ENCODE data around the gene EHBP1L1.

The EHBP1L1 gene

DNA sequence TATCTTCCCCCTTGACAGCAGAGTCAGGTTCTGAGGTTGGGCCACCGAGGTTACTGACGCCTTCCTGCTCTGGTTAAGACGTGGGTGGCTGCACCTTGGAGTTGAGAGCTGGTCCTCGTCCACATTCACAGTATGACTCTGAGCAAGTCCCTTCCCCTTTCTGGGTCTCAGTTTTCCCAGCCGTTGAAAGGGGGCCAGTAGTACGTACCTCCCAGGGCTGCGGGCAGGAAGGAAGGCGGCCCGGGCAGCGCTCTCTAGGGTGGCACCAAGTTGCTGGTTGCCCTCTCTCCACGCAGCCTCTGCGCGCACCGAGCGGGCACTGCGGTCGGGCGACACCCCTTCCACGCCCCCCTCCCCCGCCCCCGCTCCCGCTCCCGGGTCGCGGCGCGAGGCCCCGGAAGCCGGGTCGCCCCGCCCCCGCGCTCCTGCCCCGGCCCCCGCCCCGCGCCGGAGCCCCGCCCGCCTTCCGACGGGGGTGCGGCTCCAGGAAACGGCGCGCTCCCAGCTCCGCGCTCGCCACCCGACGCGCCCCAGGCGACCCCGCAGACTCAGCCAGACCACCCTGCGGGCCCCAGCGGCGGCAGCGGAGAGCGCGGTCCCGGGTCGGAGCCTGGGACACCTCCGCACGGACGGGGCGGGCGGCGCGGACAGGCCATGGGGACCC, at the start of gene EHBP1L1:
Gene EHBP1L1 (plus strand): TSS at position 486 of the 664 bp plus-strand sequence. CDS start 250 bp downstream, outside the sequence.
- TF ChIP-seq GATA3 (IDR thresholded peaks at IDR 0.05; ENCODE audit: low read depth, low read length) (no peak), GATA2 (IDR thresholded peaks at IDR 0.05; ENCODE audit: low read depth, low read length) (no peak)

- TF ChIP-seq GATA2 (IDR thresholded peaks at IDR 0.05; ENCODE audit: low read depth, low read length) (no peak), GATA3 (IDR thresholded peaks at IDR 0.05; ENCODE audit: low read depth, low read length) (no peak)
Measured at GRCh38 chr11:65526744-65527143, 49.1 kb upstream of the EHBP1L1 start.

DNA sequence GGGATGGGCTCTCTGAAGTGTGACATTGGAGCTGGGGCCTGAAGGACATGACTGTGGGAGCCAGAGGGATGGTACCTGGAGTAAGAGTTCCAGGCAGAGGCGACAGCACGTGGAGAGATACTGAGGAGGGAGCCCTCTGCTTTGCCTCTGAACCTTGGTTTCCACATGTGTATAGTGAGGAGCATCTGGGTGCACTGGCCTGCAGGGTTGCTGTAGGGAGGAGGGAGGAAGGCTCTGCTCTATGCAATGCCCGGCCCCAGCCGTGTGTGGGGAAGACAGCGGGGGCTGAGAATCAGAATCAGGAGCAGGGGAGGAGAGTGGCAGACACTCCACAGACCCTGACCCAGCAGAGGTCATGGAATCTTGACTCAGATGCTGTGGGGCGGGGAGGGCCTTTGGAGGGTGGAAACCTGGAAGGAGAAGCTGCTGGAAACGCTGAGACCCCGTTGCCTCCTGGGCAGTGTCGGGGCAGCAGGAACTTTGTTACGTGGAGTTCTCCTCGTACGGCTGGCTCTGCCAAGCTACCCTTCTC, 47.0 kb upstream of the EHBP1L1 start:
- TF ChIP-seq GATA2 (IDR thresholded peaks at IDR 0.05; ENCODE audit: low read depth, low read length) (no peak), GATA3 (IDR thresholded peaks at IDR 0.05; ENCODE audit: low read depth, low read length) (no peak)

DNA sequence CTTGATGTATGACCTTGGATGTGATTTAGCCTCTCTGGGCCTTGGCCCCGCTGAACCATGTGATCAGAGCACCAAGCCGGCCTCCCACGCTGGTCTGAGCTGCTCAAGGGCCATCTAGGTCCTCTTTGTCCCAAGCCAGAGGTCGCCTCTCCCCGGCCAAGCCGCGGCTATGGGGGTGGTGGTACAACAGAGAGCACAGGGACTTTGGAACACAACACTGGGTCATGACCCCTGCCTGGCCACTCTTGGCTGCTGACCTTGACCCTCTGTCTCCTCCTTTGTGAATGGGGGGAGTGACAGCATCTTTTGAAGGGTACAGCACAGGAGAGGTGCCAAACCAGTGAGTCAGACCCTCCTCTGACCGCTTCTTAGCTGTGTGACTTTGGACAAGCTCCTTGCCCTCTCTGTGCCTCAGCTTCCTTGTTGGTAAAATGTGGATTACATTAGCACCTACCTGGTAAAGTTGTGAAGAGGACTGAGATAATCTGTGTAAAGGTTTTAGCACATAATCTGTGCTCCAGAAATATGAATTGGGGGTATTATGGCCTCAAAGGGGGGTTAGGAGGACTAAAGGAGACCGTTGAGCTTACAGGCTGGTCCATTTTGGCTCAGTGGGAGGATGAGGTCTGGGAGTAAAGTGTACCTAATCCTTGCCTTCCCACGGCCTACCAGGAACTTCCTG, 46.2 kb upstream of the EHBP1L1 start:
- no peak for TF ChIP-seq GATA2 (IDR thresholded peaks at IDR 0.05; ENCODE audit: low read depth, low read length)
- TF ChIP-seq GATA3 (IDR thresholded peaks at IDR 0.05; ENCODE audit: low read depth, low read length), result no peak

GRCh38 chr11:65530157-65530496, 45.7 kb upstream of the EHBP1L1 start:
- TF ChIP-seq GATA2 (IDR thresholded peaks at IDR 0.05; ENCODE audit: low read depth, low read length) (no peak), GATA3 (IDR thresholded peaks at IDR 0.05; ENCODE audit: low read depth, low read length) (no peak)

GRCh38 chr11:65532388-65533064, 43.3 kb upstream of the EHBP1L1 start:
- TF ChIP-seq GATA3 (IDR thresholded peaks at IDR 0.05; ENCODE audit: low read depth, low read length) (no peak), GATA2 (IDR thresholded peaks at IDR 0.05; ENCODE audit: low read depth, low read length) (no peak)

DNA sequence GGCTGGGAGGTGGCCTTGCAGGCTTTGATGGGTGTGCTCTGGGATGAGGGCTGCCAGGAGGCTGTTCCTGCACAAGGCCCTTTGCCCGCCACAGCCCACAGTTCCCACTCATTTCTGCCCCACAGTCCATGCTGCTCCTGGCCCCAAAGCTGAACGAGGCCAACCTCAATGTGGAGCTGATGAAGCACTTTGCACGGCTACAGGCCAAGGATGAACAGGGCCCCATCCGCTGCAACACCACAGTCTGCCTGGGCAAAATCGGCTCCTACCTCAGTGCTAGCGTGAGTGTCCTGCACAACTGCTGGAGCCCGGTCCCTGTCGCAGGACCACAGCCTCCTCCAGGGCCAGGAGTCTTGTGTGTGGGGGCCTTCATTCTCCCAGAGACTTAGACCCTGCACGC, 40.8 kb upstream of the EHBP1L1 start:
- no peak for TF ChIP-seq GATA3 (IDR thresholded peaks at IDR 0.05; ENCODE audit: low read depth, low read length)
- no peak for TF ChIP-seq GATA2 (IDR thresholded peaks at IDR 0.05; ENCODE audit: low read depth, low read length)

DNA sequence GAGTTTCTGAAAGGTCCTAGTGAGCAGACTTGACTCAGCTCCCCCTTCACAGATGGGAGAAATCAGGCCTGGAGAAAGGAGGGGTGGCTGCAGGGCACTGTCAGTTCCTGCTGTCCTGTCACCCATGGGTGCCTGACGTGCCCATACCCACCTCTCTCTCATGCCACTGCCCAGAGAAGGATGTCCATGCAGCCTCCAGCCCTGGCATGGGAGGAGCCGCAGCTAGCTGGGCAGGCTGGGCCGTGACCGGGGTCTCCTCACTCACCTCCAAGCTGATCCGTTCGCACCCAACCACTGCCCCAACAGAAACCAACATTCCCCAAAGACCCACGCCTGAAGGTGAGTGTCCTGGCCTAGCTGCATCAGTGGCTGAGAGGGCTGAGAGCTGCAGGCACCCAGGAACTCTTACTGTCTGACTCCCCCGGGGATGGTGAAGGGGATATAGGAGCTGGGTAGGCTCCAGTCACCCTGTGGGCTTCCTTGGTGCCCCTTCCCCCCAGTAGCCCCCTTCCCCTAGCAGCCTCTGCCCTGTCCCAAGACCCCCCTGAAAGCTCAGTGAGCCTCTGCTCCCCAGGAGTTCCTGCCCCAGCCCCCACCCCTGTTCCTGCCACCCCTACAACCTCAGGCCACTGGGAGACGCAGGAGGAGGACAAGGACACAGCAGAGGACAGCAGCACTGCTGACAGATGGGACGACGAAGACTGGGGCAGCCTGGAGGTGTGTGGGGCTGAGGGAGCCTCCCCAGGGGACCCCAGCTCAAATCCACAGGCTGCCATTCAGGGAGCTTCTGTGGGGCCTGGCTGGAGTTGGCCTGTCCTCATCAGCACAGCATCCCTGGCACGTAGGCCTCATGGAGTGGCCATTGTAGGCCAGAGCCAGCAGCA, 39.2 kb upstream of the EHBP1L1 start:
- TF ChIP-seq GATA2 (IDR thresholded peaks at IDR 0.05; ENCODE audit: low read depth, low read length) (no peak), GATA3 (IDR thresholded peaks at IDR 0.05; ENCODE audit: low read depth, low read length) (no peak)

- TF ChIP-seq GATA2 (IDR thresholded peaks at IDR 0.05; ENCODE audit: low read depth, low read length) (no peak), GATA3 (IDR thresholded peaks at IDR 0.05; ENCODE audit: low read depth, low read length) (no peak)
Measured at GRCh38 chr11:65537296-65537597, 38.6 kb upstream of the EHBP1L1 start.

GRCh38 chr11:65537620-65538231, 38.1 kb upstream of the EHBP1L1 start:
- TF ChIP-seq GATA3 (IDR thresholded peaks at IDR 0.05; ENCODE audit: low read depth, low read length) (no peak), GATA2 (IDR thresholded peaks at IDR 0.05; ENCODE audit: low read depth, low read length) (no peak)

DNA sequence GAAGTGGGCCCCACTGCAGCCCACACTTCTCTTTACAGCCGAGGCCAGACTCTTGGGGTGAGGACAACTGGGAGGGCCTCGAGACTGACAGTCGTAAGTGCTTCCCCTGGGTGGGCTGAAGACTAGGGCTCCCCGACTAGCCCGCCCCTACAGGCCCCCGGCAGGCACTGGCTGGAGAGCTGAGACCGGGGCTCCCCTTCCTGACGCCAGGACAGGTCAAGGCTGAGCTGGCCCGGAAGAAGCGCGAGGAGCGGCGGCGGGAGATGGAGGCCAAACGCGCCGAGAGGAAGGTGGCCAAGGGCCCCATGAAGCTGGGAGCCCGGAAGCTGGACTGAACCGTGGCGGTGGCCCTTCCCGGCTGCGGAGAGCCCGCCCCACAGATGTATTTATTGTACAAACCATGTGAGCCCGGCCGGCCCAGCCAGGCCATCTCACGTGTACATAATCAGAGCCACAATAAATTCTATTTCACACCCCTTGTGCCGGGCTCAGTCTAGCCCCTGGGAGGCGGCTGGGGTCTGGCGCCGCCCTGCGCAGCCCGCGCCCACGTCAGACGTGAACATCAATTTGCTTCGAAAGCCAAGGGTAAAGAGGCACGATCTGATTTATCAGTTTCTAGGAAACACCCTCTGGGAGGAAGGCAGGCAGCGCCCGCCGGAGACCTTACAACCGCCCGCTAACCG, 37.5 kb upstream of the EHBP1L1 start:
- TF ChIP-seq GATA2 (IDR thresholded peaks at IDR 0.05; ENCODE audit: low read depth, low read length) (no peak), GATA3 (IDR thresholded peaks at IDR 0.05; ENCODE audit: low read depth, low read length) (no peak)

DNA sequence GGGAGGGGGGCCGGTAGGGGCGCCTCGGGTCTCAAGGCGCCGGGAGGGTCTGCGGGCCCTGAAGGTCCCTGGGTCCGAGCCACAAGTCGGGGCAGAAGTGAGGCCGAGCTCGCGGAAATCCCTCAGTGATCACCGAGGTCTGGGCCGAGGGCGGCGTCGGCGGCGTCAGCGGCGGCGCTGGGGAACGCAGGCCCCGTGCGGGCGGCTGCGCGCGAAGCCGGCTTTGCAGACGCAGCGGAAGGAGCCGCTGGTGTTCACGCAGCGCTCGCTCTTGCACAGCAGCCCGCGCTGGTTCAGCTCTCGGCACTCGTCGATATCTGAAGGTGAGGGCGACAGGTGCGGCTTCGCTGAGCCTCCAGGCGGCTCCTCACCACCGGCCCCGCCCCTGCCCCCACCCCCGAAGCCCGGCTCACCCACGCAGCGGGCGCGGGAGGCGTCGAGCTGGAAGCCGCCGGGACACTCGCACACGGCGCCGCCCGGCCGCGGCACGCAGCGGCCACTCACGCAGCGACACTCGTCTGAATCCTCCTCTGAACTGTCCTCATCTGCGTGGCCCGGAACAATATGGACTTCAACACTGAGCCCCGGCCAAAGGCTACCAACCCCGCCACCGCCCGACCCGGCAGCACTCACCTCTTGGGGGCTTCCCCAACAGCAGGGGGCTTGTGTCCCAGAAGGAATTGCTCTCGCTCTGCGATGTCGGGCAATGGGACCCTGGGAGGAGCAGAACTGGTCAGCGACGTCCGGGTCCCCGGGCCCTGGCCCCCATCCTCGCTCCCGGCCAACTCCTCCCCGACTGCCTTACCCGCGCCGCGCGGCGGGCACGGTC, 36.7 kb upstream of the EHBP1L1 start:
- TF ChIP-seq GATA3 (IDR thresholded peaks at IDR 0.05; ENCODE audit: low read depth, low read length) (no peak), GATA2 (IDR thresholded peaks at IDR 0.05; ENCODE audit: low read depth, low read length) (no peak)
